ENCODE measurements around the gene TMTC1. TPM values are rescaled to one million over a fixed set of nuclear protein-coding genes. Genes with fewer than 3 reads are reported as not detected.

The TMTC1 gene
- total RNA-seq, 2 donors from 2014 or later: 3.3 to 6.3 TPM

GRCh38 chr12:29782285-29782870 is 1.4 kb downstream of the TMTC1 start:
- H3K27ac ChIP-seq: peak overlapping the region; percentile 42
- TF ChIP-seq, protein P1, sequence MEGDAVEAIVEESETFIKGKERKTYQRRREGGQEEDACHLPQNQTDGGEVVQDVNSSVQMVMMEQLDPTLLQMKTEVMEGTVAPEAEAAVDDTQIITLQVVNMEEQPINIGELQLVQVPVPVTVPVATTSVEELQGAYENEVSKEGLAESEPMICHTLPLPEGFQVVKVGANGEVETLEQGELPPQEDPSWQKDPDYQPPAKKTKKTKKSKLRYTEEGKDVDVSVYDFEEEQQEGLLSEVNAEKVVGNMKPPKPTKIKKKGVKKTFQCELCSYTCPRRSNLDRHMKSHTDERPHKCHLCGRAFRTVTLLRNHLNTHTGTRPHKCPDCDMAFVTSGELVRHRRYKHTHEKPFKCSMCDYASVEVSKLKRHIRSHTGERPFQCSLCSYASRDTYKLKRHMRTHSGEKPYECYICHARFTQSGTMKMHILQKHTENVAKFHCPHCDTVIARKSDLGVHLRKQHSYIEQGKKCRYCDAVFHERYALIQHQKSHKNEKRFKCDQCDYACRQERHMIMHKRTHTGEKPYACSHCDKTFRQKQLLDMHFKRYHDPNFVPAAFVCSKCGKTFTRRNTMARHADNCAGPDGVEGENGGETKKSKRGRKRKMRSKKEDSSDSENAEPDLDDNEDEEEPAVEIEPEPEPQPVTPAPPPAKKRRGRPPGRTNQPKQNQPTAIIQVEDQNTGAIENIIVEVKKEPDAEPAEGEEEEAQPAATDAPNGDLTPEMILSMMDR (IDR thresholded peaks at IDR 0.05): no peak
- no peaks in the 10 kb centered on the region for H3K36me3 ChIP-seq
- H3K9ac ChIP-seq (ENCODE audit: low read depth in 2 of 2, low read length in 2 of 2): peak overlapping the region in 1 of 2 donors; percentile 69
- DNase-seq: no peak
- no peaks in the 10 kb centered on the region for H3K4me1 ChIP-seq
- intact Hi-C loops (cut with DNase I): no loop called here
- H3K9me3 ChIP-seq: no peaks in the 10 kb centered on the region
- peak overlapping the region; percentile 43 for H3K4me3 ChIP-seq
- H3K27me3 ChIP-seq: peaks cover 19% of the 10 kb centered on the region

DNA sequence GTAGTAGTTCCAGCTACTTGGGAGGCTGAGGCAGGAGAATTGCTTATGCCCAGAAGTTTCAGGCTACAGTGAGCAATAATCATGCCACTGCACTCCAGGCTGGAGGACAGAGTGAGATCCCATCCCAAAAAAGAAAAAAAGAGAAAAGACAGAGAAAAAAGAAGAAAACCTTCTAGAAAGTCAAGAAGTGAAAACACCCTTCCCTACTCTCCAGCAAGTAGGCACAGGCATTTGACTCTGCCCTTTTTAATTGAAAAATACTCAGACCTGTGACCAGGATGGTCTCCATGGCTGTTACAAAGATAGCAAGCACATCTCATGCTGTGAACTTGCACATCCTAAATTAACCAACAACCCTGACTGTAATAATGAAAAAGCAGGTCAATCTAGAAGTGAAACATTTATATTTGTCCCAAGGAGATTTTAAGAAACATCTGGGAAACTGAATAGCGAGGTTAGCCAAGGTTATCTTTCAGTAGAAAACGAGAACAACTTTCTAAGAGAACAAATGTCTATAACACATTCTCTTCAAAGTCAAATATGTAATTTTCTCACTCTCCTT is 2.0 kb downstream of the TMTC1 start:
- Histone ChIP-seq H3K9me3 (no peaks in the 10 kb centered on the region), H3K4me1 (no peaks in the 10 kb centered on the region), H3K27ac (no peak overlapping the region), H3K4me3 (no peak overlapping the region), H3K27me3 (peaks cover 19% of the 10 kb centered on the region), H3K36me3 (no peaks in the 10 kb centered on the region), H3K9ac (ENCODE audit: low read depth in 2 of 2, low read length in 2 of 2) (no peak overlapping the region)
- intact Hi-C loops (cut with DNase I): no loop called here
- TF ChIP-seq, protein P1 (IDR thresholded peaks at IDR 0.05): no peak
- DNase-seq: no peak

DNA sequence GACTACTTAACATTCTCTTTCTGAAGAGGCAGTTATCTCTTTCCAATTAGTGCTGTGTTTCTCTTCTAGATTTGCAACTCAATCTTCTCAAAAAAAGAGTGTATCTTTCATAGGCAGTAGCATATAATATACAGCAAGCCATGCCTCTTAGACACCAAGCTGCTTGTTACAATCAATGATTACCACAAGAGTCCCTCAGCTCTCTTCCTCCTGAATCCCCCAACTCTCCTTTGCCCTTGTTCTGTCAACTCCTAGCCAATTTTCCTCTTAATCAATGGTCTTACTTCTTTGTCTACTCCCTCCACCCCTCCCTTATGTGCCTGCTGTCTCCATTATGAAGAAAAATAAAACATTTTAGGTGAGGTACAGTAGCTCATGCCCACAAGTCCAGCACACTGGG is 2.6 kb downstream of the TMTC1 start:
- Histone ChIP-seq H3K4me1 (no peaks in the 10 kb centered on the region), H3K4me3 (no peak overlapping the region), H3K9me3 (no peaks in the 10 kb centered on the region), H3K27ac (no peak overlapping the region), H3K36me3 (no peaks in the 10 kb centered on the region), H3K9ac (ENCODE audit: low read depth in 2 of 2, low read length in 2 of 2) (no peak overlapping the region), H3K27me3 (peaks cover 19% of the 10 kb centered on the region)
- TF ChIP-seq, protein P1 (IDR thresholded peaks at IDR 0.05): no peak
- DNase-seq: no peak
- intact Hi-C loops (cut with DNase I): no loop called here

- no peaks in the 10 kb centered on the region for H3K36me3 ChIP-seq
- H3K4me3 ChIP-seq: no peak overlapping the region
- TF ChIP-seq, protein P1 (IDR thresholded peaks at IDR 0.05): no peak
- intact Hi-C loops (cut with DNase I): no loop called here
- peaks cover 19% of the 10 kb centered on the region for H3K27me3 ChIP-seq
- no peak overlapping the region for H3K9ac ChIP-seq (ENCODE audit: low read depth in 2 of 2, low read length in 2 of 2)
- no peaks in the 10 kb centered on the region for H3K9me3 ChIP-seq
- no peaks in the 10 kb centered on the region for H3K4me1 ChIP-seq
- DNase-seq: no peak
- H3K27ac ChIP-seq: no peak overlapping the region
Observed at GRCh38 chr12:29780084-29780483, 3.7 kb downstream of the TMTC1 start.

GRCh38 chr12:29778531-29778930 is 5.2 kb downstream of the TMTC1 start:
- intact Hi-C loops (cut with DNase I): no loop called here
- Histone ChIP-seq H3K27me3 (peaks cover 10% of the 10 kb centered on the region), H3K4me3 (no peak overlapping the region), H3K9ac (ENCODE audit: low read depth in 2 of 2, low read length in 2 of 2) (no peak overlapping the region), H3K4me1 (no peaks in the 10 kb centered on the region), H3K9me3 (no peaks in the 10 kb centered on the region), H3K27ac (no peak overlapping the region), H3K36me3 (no peaks in the 10 kb centered on the region)
- DNase-seq: no peak
- TF ChIP-seq, protein P1 (IDR thresholded peaks at IDR 0.05): no peak
